ENCODE data around the gene TTC9C.
"Not testable (repeated sequence)": the region's sequence is repeated elsewhere in the genome, so short reads cannot be mapped to it uniquely, and the experiment has no call there.

The TTC9C gene, protein sequence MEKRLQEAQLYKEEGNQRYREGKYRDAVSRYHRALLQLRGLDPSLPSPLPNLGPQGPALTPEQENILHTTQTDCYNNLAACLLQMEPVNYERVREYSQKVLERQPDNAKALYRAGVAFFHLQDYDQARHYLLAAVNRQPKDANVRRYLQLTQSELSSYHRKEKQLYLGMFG

DNA sequence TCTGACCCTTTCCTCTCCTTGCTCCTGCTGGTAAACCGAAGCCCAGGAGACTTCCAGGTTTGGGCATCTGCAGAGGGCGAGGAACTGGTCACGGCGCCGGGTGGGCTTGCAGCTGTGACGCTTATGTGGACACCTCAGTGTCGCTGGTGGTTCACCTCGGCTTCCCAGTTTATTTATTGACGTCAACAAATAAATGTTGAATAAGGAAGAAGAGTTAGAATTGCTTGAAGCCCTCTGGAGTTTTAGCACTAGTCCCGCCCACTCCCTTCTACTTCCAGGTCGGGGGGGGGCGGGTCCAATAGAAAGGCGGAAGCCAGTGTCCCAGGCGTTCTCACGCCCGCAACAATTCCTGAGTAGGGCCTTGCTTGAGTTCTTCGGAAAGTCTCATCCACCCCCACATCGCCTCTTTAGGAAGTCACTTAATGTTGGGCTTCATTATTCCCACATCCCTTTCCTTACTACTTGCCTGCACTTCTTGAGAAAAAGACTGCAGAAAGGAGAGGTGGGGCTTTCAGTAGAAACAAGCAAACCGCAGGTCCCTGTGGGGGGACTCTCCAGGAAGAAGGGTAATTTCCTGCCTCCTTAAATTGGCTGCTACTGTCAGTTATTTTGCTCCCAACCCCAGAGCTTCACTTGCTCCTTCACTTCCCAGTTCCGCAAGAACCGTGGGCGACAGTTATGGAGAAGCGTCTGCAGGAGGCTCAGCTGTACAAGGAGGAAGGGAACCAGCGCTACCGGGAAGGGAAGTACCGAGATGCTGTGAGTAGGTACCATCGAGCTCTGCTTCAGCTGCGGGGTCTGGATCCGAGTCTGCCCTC is at the start of gene TTC9C:
Gene TTC9C, plus strand, starts transcription at position 316 of the 818 bp plus-strand sequence. Its CDS starts 363 bp downstream, at position 679.
- peak; percentile 85 to 89 for DNase-seq

DNA sequence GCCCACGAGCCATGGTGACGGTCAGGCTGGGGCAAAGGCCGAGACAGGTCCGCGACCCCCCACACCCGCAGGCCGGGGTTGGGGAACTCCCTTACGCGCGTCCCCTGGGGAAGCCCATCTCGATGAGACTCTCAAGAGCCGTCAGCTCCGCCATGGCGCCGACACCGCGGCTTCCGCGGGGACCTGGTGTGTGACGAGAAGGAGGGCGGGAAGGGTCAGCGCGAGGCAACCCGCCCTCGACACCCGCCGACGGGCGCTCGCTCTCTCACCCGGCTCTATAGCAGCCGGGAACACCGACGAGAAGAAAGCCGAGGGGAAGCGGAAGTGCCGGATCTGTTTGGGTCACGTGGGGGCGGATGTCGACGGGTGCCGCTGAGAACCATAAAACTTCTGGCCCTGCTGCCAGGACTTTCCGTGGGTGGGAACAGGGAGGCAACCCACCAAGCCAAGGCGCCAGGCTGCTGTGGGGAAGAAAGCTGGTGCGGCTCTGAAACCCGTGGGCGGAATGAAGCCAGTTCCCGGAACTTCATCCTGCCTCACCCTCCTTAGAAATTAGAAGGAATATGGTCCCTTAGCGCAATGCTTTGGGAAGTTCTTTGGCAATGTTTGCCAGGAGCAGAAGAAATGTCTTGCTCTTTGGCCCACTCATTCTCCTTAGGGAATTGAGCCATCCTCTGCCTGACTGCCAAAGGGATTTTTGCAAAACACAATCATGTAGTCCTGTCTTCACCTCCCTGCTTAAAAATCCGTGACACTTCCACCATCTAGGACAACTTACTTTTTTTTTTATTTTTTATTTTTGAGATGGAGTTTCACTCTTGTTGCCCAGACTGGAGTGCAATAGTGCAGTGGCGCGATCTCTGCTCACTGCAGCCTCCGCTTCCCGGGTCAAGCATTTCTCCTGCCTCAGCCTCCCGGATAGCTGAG is 49.3 kb upstream of the TTC9C start, which contains the start of gene UBXN1:
Gene UBXN1, minus strand, starts transcription at position 304 of the 927 bp plus-strand sequence. Its CDS starts 150 bp downstream, at position 154.
- DNase-seq = peak; percentile 88 to 91

DNA sequence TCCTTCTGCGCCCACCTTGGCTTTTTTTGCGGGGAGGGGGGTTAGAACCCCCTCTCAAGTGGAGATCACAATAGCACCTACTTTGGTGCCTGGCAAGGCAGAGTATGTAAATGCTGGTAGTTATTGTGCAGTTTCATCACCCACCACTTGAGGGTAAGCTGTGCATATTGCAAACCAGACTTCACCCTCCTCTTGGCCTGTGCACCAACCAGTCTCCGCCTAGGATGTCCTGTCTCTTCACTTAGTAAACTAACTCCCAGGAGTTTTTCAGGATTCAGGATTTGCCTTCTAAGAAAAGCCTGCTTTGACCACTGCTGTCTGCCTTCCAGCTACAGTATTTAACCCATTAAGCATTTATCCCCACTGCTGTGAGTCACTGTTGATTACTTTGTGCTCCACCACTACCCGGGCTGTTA is 47.5 kb upstream of the TTC9C start:
- peak in 1 of 2 experiments; percentile 49 for DNase-seq

DNA sequence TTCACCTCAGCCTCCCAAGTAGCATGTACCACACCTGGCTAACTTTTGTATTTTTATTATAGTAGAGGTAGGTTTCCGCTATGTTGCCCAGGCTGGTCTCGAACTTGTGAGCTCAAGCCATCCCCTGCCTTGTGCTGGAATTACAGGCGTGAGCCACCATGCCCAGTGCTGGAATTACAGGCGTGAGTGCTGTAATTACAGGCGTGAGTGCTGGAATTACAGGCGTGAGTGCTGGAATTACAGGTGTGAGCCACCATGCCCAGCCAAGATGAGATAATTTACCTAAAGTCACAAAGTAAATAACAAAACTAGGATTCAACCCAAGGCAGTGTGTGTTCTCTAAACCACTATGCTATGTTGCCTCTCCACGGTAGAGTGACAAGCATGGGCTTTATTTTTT is 45.8 kb upstream of the TTC9C start:
- no peak for DNase-seq

DNA sequence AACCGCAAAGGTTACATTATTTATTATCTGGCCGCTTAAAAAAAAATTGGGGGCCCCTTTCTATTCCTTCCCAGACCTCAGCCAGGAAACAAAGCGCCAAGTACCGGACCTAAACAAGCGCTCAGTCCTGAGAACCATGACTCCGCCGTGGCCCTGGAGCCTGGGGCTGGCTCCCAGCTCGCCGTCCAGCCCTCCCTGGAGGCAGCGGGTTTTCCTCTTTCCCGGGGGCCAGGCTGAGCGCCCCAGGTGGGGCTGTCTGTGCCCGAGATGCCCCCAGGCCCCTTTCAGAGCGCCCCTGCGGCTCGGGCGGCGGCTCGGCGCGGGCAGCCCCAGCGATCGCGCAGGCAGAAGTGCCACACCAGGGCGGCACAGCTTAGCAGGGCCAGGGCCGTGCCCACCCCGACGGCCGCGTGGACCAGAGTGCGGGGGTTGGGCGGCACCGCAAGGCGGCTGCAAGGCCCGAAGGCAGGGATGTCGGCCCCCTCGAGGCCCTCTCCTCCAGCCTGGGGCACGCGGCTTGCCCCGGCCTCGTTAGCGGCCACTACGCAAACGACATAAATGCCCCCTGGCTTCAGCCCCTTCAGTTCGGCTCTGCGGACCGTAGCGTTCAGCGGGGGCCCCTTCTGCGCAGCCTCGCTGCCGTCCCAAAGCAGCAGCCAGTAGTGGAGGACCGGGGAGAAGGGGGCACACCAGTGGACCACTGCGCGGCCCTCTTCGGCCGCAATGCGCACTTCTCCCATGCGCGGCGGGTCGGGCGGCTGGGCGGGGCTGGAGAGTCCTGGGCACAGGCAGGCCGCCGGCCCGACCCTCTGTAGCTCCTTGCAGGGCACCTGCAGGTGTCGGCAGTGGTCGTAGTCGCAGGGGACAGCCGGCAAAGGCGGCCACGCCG is 40.5 kb upstream of the TTC9C start:
- DNase-seq = no peak

DNA sequence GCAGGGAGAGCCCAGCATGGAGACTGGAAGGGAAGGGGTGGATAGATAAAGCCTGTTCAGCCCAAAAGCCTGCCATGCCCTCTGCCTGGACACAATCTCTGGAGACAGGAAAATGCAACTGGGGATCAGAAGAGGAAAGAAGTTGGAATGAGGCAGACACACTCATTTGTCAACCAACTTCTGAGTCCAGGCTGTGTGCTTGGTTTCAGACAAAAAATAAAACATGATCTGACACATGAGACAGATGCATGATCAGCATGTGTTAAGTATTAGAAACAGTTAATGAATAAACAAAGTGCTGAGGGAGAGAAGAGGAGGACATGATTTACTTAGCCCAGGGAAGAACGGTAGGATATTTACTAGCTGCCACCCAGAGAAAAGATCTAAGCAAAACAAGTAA is 39.8 kb upstream of the TTC9C start:
- DNase-seq = no peak

DNA sequence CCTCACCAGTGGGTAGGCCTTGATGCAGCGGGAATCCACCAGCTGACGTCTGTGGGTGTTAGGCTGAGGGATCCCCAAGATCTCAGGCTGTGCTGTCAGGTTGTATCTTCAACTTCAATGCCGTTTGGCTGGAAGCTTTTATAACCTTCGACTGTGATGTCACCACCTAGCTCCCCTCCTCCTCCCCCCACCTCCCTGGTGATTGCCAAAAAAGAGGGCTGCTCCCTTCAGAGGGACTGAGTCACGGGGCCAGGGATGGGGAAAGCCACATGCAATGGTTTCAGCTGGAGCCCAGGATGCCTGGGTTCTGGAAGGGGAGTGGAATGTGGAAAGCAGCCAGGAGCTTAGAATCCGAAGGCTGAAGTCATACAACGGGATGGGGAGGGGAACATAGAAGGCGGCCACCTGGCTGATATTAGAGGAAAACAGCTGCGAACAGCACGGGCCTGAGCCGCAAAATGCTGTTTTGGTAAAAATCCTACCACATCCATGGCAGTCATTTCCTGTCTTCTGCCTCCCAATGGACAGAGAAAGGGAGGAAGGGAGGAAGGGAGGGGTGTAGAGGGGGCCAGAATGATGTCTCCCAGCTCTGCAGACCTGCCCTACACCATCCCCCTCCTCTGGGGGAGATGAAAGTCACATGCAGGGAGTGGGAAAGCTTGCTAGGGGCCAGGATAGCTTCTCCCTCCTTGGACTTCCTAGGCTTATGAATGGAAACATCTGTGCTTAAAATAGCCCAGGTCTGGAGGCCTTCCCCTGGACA is 38.7 kb upstream of the TTC9C start, which contains the start of gene LRRN4CL:
Gene LRRN4CL, minus strand, starts transcription at position 110 of the 763 bp plus-strand sequence. CDS start 1,022 bp downstream, outside the sequence.
- DNase-seq = no peak

DNA sequence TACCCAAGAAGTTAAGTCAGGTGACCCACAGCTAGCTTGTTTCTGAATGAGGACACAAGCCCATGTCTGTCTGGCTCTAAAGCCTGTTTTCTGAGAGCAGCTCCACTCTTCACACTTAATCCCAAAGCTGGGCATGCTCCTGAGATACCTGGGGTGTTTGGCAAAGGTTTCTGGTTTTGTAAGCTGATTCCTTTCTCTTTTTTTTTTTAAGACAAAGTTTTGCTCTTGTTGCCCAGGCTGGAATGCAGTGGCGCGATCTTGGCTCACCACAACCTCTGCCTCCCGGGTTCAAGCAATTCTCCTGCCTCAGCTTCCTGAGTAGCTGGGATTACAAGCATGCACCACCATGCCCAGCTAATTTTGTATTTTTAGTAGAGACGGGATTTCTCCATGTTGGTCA is 34.7 kb upstream of the TTC9C start:
- DNase-seq = not testable (repeated sequence)

DNA sequence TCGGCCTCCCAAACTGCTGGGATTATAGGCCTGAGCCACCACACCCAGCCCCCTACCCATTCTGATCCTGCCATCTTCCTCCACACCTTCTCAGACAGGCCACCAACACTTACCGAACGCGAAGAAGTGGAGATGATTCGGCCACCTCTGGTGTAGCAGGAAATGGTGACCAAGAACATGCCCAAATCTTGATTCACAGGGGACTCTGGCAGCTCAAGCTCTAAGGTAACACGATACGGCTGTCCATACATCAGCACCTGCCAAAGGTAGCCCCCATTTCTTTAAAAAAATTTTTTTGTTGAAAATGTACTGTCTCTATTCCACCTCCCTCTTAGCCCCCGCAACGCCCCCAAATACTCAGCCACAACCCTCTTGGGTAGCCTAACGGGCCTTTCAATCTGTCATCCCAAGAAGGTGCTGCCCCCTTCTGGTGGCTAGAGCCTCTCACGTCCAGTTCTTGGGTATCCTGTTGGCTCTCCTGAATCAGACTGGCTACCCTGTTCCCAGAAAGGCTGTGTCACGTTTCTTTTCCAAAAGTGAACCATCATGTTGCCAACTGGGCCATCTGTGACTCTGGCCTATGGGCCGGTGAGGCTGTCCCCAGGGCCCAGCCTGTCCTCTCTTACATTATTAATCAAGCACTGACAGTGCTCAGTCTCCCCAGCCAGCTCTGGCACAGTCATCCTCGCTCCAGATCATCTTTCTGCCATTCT is 33.7 kb upstream of the TTC9C start:
- DNase-seq = peak; percentile 74 to 82

DNA sequence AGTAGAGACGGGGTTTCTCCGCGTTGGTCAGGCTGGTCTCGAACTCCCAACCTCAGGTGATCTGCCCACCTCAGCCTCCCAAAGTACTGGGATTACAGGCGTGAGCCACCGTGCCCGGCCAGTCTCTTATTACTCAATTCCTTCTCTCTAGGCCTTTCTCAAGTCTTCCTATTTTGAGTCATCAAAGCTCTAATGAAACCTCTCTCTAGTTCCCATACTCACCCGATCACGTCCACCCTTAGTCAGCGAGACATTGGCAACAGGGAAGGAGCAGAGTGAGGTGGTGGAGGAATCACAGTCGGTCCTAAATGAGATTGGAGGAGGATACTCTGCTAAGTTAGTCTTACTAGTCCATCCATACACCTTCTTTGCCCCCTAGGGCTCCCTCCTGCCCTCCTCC is 26.0 kb upstream of the TTC9C start:
- DNase-seq = no peak

DNA sequence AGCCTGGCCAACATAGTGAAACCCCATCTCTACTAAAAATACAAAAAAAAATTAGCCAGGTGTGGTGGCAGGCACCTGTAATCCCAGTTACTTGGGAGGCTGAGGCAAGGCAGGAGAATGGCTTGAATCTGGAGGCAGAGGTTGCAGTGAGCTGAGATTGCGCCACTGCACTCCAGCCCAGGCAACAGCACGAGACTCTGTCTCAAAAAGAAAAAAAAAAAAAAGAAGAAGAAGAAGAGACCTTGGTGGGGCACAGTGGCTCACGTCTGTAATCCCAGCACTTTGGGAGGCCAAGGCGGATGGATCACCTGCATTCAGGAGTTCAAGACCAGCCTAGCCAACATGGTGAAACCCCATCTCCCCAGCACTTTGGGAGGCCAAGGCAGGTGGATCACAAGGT is 24.4 kb upstream of the TTC9C start:
- not testable (repeated sequence) for DNase-seq

DNA sequence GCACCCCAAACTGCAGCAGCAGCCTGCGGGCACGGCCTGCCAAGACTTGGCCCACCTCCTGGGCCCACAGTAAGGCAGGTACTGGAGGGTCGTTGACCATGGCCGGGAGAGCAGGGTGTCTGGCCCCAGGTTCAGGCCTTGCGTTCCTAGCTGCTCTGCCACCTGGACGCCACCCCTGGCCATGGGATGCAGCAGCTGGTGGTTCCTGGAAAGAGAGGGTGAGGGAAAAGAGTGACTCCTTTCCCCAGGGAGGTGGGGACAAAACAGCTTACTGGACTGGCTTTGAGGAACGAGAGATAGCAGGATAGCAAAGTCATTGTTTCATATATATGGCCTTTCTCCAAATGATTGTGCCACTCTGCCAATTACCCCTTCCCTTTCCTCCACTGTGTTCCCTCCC is 22.9 kb upstream of the TTC9C start:
- no peak for DNase-seq

DNA sequence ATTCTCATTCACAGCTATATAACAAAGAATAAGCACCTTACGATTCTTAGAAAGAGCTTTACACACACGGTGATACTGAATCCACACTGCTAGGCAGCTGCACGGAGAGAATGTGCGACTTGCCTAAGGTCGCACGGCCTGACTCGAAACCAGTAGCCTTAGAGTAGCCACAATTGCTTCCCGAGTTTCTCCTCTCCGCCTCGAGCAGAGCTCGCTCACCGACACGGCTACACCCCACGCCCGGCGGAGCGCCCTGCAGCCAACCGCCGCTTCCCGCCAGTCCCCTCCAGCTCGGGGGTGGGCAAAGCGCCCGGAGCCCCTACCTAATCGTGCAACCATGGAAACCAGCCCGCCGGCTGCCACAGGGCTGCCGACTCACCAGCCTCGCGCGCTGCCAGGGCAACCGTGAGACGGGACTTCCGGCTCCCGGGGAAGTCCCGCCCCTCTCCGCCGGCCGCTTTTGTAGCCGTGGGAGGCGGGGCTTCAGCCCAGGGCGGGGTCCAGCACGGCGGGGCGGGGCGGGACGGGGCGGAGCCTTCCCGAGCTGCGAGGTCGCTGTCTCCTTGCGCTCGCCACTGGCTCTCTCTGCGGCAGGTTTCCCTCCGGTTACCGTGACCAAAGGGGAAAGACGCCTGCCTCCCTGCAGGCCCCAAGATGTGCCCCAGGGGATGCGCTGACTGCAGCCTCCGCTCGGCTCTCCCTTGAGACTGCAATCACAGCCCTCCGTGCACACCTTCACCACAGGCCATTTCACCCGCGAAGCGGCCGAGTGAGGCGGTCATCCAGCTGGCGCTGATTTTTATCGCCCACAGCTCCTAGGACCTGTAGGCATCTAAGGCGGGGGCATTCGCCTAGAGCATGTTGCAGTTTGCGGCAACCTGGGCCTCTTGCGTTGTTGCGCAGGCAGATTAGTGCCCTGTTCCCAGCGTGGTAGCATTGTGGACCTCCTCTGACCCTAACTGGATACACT is 22.1 kb upstream of the TTC9C start:
- DNase-seq = peak; percentile 92 to 93

DNA sequence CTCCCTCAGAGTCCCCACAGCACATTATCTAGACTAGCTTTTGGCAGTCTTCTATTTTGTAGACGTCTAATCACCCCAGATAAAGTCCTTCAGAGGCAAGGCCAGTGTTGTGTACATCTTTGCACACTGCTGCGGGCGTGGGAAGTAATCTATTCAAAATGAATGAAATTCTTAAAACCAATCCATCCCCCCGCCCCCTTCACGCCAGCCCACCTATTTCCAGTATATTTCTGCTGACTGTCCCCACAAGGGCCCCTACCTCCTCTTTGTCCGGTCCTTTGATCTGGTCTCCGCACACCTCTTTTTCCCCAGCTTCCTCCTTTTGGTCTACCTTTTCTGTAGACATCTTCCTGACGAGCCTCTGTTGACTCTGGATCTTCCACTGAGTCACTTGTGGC is 21.4 kb upstream of the TTC9C start:
- DNase-seq = no peak

DNA sequence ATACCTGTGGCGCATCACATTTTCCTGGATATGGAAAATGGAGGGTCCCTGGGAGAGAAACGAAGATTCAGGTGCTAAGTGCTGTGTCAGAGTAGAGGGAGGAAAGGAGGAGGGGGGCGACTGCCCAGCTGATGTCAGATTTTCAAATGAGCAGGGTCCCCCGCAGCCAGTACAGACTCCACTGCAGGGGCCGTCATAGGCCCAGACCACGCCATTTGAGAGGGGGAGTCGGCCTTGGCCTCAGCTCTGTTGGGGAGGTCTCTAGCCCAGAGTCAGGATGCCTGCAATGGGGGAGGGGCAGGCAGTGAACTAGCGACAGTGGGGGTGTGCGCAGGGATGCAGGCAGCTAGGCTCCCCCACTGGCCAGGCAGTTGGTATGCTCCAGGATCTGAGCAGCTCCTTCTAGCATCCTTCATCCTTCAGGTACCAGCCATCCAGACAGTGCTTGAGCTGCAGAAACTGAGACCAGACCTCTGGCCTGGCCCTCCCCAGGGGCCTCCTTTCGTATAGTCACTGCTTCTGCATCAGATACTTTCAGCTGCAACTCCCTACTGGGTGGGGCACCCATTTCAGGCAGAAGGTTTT is 20.9 kb upstream of the TTC9C start, which contains the start of the genes BSCL2 and GNG3:
Gene BSCL2, minus strand, starts transcription at position 148 of the 585 bp plus-strand sequence. CDS start 229 bp downstream, outside the sequence.
Gene GNG3, plus strand, starts transcription at position 400 of the 585 bp plus-strand sequence. CDS start 620 bp downstream, outside the sequence.
- DNase-seq = no peak

DNA sequence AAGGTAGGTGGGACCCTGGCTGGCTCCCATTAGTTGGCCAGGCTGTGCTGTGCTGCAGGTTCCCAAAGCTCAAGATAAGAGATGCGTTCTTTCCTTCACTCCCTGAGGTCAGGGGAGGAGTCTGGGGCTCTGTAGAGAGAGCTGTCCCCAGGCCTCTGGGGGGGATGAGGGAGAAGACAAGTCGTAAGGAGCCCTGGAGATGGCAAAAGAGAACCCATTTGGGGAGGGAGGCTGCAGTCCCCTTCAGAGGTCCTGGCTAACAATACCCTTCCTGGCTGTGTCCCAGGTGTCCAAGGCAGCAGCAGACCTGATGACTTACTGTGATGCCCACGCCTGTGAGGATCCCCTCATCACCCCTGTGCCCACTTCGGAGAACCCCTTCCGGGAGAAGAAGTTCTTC is 19.9 kb upstream of the TTC9C start:
- DNase-seq = no peak

DNA sequence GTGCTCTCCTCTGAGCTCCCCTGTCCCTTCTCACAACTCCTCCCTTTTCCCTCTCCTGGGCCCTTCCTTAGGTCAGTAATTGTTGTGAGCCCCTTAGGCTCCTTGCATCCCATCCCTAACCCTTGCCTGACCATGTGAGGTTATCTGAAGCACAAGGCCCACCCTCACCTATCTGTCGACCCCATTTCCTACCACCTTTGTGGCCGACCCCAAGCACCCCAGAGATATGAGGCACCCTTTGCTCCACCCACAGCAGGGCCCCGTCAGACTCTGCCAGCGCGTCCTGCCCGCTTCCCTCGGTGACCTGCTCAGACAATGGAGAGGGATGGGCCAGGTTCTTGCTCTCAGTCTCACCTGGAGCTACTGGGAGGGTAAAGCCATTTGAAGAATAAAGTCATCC is 19.5 kb upstream of the TTC9C start:
- peak; percentile 49 to 52 for DNase-seq

DNA sequence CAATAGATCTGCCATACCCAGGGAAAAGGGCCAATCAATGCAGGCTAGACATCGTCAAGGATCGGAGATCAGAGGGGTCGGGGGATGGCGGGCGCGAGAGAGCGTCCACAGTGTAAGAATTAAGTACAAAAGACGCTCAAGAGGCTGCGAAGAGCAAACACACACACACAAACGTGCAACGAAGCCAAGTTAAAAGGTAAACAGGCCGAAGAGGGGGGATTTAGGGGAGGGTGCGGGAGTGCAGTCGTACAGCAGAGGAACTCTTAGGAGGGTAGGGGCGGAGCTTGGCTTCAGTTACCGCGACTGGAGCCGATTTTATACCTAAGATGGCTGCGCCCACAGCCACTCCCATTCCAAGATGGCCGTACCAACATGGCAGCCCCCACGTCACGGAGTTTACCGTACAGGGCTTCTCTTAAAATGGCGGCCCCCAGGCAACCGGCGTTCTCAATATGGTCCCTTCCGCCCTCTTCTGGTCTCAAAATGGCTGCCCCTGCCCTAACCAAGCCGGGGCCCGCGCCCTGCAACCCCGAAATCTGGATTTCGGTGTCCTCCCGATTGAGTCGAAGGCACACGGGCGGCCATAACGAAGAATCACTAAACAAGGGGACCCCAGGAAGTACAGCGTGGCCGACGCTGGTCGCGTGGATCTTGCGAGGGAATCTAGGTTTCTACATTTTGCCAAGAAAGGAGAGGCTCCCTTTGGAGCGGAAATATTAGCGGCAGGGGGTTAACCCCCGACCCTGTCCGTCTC is 18.9 kb upstream of the TTC9C start:
- DNase-seq = peak; percentile 96
